GM19397 (cell line): ENCODE results near the gene TGIF1.
A peak's percentile ranks its signal among the peaks of the same experiment; 100 is the strongest.
"Not testable (repeated sequence)": the region's sequence is repeated elsewhere in the genome, so short reads cannot be mapped to it uniquely, and the experiment has no call there.

Experiments
- ATAC-seq: cut with Tn5 transposase; IDR thresholded peaks from one replicate; pipeline ENCODE4 v1.9.1; 2021; ENCODE audit warnings: mild to moderate bottlenecking, moderate library complexity; ENCODE audit not compliant: unreplicated experiment

The TGIF1 gene

DNA sequence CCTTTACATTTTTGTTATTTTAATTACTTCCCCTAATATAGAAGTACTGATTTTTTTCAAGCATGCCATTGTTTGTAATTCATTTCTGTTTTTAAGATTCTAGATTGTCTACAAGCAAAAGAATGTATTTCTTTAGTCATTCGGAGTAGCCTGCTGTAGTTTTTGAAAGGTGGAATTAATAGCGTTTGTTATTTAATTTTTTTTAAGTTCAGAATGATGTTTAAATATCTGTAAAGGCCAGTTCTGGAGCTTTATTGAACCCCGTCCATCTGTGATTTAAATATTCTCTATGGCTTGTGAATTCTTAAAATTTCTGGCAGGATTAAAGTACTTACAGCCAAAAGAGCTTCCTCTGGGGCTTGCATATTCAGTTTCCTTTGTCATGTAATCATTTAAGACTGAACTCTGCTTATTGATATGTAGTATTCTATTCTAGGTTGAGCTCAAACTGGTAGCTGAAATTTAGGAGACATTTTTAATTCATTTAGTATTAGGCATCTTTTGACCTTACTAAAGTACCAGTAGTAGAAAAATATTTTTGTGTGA lies 5.2 kb downstream of the TGIF1 start:
- no peak for ATAC-seq

DNA sequence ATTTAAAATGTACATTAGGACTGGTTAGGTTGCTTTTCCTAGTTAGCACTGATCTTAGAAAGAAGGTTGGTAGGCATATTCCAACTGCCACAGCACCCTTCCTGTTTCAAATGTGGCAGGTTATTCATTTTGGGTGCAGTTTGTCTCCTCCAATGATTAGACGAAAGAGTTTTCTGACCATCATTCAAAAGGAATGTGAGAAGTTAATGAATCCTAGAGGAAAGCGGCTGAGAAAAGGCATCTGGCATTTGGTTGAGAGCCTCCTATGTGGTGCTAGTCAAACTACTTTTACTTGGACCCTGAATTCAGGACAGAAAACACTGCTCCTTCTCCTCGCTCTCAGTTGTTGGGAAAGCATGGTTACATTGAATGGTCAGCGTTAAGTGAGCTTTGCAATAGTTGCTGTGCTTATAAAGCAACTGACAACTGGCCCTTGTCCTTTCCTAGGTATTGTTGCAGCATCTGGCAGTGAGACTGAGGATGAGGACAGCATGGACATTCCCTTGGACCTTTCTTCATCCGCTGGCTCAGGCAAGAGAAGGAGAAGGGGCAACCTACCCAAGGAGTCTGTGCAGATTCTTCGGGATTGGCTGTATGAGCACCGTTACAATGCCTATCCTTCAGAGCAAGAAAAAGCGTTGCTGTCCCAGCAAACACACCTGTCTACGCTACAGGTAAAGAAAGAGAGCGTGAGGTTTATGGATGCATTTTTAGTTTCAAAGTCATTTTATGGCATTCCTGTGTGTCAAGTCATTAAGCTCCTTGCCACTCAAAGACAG lies 6.1 kb downstream of the TGIF1 start:
- no peak for ATAC-seq

DNA sequence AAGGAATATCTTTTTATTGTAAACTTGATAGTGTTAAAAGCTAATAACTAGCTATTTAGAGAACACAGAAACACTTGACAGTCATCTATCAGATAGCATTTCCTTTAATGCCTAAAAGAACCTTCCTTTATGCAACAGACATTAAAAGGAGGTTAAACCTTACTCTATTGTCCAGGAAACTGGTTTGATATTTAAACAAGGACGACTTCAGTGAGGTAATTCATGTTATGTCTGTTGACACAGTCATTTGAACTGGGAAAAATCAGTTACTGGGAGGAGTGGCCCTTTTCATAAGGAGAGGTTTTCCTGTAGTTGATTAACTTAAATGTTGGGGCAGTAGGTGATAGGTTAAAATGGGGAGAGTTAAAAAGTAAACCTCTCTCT lies 6.7 kb downstream of the TGIF1 start:
- no peak for ATAC-seq

DNA sequence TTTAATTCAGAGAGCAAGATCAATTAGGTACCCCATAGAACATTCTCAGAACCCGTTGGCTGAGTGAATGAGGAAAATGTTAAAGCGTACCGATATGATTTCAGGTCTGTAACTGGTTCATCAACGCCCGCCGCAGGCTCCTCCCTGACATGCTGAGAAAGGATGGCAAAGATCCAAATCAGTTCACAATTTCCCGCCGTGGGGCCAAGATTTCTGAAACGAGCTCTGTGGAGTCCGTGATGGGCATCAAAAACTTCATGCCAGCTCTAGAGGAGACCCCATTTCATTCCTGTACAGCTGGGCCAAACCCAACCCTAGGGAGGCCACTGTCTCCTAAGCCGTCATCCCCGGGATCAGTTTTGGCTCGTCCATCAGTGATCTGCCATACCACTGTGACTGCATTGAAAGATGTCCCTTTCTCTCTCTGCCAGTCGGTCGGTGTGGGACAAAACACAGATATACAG lies 7.3 kb downstream of the TGIF1 start:
- ATAC-seq, result no peak

DNA sequence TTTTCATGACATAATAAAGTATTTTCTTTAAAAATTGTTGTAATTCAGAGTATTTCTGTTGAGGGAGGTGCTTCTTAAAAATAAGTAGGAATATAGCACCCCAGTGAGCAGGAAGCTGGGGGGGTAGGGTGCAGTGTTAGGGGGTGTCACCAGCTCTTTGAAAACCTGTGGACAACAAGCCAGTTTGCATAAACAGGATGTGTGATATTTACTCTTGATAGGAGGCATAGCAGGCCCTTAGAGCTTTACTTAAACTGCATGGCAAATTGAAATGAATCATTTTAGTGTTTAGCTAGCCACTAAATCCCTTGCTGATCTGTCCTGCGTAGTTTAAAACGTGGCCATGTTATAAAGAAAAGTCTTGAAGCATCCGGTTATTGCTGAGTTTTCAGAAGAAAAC lies 8.4 kb downstream of the TGIF1 start:
- no peak for ATAC-seq

DNA sequence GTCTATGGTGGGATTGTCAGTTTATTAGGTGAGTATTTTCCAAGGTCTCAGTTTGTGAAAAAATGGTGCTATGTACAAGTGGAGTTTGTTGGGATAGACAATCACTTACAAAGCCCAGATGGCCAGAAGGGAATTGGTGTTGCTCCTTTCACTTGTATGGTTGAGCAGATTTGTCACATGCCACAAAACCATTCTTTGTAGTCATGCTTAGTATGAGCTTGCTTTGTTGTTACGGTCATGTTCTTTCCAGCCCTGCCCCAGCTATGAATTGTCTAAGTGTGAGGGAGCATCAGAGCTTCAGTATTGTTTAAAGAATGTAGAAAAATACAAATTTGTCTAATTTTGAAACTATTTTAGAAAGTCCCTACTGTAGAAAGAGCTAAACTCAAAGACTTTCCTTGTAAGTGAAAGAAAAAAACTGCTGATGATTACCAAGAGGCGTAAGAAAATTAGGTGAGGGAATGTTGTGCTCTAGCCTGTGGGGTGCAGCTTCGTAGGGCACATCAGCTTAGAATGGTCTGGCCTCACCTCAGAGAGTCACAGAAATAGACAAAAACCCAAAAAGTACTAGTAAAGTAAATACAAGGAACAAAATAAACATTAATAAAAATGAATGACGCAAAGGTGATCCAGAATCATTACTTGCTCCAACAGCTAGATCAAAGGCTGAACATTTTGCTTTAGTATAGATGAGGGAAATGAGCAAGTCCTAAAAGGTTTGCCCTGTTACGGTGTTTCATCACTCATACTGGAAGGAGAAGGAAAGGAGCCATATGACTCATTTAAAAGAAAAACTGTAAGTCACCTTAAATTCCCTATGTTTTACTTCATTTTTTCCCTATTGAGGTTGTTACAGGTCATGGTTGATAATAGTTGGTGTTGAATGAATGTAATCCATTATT lies 9.2 kb downstream of the TGIF1 start:
- ATAC-seq, result no peak

DNA sequence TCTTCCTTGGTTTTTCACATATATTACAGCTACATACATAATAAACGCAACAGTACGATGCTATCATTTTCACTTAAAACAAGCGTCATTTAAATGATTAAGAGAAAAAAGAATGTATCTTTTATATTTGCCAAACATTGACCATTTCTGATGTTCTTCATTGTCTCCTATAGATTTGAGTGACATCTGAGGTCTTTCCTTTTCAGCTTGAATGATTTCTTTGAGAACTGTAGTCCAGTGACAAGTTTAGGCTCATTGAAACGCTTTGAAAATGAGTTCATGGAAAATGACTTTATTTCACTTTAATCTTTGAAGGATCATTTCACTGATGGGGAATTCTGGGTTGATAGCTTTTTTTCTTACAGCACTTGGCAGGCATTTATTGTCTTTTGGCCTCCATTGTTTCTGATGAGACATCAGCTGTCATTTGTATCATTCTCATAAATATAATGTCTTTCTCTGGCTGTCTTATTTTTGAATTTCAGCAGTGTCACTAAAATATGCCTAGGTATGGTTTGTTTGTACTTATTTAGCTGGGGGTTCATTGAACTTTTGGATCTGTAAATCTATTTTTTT lies 10.9 kb downstream of the TGIF1 start:
- no peak for ATAC-seq

DNA sequence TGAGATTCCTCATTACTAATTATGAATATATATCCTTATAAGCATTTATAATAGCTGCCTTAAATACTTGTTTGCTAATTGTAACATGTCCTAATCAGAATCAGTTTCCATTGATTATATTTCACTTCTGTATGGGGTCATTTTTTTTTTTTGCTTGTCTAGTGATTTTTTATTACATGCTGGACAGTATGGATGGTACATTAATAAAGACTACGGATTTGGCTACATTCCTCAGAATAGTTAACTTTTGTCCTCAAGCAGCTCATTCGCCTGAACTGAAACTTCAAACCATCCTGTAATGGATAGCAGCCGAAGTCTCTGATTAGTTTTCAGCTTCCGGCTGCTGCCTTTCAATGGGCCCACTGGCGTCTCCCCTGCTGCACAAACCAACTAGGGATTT lies 11.7 kb downstream of the TGIF1 start:
- ATAC-seq, result no peak

DNA sequence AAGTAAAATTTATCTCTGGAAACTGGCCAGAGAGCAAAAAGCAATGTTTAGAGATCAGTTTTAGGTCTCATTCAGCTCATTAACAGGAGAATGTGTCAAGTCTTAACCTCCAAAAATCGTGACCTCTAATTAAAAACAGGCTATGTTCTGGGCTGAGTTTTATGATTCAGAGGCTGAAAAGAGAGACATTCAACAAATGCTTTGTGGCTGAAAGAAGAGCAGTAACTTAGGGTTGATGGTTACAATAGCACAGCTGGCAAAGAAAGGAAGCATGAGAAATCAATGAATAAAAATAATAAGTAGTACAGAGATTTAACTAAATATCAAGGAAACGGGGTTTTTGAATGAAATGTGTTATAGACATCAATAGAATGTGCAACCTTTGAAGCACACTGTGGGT lies 13.1 kb downstream of the TGIF1 start:
- no peak for ATAC-seq

DNA sequence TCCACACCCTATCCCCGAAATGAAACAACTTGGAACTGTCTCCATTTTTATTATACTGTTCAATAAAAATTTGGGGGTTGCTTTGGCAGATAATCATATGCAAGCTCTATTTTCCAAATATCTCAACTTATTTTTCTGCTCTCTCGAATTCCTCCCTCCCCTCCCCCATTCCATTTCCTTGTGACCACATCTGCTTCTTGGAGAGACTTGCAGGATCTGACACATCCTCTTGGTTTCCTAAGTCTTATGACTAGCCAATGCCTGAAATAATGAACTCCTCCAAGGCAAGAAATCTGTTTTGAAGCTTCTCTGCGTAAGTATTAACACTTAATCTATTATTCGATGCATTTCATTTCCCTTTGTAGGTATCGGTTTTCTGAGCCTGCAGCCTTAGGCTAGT lies 16.1 kb downstream of the TGIF1 start:
- ATAC-seq, result no peak

DNA sequence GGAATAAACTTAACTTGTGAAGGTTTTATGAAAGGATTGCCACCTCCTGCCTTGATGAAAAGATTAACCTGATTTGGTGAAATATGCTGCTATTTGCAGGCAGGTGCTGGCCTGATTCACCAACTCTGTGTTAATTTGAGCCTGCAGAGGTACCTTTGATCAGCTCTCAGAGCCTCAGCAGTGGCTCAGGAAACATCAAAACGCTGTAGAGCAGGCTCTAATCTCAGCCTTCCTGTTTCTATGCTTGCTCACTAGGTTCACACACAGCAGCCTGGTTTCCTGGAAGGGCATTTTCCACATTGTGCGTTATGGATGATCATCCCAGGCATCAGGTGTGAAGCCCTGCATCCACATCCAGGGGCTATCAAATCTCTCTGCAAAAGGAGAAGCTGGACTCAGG lies 16.9 kb downstream of the TGIF1 start:
- ATAC-seq, result no peak

DNA sequence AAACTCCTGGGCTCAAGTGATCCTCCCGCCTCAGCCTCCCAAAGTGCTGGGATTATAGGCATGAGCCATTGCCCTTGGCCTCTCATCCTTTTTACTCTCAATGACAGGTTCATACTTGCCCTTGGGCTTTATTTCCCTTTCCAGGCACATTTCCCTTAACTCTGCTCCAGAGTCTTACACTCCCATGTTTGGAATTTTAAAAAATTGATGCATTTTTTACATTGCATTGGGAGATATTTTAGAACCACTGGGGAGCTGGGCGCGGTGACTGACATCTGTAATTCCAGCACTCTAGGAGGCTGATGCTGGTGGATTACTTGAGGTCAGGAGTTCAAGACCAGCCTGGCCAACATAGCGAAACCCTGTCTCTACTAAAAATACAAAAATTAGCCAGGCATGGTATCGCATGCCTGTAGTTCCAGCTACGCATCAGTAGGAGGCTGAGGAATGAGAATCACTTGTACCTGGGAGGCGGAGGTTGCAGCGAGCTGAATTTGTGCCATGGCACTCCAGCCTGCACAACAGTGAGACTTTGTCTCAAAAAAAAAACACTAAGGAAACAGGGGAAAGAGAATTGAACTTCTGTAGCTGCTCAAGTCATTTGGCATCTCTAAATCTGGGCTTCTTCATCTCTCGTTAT lies 18.2 kb downstream of the TGIF1 start:
- no peak for ATAC-seq

DNA sequence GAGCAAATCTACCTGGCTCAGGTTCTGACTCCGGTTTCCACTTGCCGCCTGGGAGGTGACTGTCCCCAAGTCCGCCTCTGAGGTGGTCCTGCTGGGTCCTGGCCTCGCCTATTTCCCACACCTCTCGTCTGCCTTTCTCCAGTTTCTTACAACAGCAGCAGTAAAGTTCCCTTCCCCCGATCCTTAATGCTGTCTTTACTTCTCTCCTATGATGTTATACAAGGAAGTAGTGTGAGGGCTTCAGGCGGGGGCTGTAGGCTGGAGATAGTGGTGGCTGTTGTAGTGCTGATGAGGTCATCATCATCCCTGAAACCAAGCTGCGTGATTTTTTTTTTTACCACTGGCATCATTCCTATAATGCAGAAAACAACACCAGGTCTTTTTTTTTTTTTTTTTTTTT lies 18.9 kb downstream of the TGIF1 start:
- no peak for ATAC-seq

DNA sequence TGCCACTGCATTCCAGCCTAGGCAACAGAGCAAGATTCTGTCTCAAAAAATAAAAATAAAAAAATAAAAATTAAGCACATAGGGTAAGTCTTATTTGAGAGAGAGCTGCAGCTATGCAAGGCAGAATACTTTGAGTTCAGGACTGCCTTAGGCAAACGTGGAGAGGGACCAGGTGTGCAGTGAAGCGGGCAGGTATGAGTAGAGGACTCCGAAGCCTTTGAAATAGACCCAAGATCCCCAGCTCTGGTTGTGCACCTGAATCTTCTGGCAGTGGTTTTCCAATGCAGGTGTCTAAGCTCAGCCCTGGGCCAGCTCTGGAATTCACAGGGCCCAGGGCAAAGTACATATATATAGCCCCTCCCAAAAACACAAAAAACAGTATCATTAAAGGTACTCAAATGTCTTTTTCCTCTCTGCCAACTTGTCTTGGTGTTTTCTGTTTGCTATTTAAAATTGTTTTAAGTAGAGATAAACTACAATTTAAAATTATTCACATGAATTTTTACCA lies 21.2 kb downstream of the TGIF1 start:
- ATAC-seq, result no peak

DNA sequence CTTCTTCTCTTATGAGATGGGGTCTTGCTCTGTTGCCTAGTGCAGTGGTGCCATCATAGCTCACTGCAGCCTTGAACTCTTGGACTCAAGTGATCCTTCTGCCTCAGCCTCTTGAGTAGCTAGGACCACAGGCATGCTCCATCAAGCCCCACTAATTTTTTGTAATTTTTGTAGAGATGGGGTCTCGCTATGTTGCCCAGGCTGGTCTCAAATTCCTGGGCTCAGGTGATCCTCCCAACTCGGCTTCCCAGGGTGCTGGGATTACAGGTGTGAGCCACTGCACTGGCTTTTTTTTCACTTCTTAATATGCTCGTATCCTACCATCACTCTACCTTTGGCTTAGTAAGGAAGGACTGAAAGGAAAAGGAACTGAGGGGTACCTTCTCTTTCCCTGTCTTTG lies 22.1 kb downstream of the TGIF1 start:
- not testable (repeated sequence) for ATAC-seq

DNA sequence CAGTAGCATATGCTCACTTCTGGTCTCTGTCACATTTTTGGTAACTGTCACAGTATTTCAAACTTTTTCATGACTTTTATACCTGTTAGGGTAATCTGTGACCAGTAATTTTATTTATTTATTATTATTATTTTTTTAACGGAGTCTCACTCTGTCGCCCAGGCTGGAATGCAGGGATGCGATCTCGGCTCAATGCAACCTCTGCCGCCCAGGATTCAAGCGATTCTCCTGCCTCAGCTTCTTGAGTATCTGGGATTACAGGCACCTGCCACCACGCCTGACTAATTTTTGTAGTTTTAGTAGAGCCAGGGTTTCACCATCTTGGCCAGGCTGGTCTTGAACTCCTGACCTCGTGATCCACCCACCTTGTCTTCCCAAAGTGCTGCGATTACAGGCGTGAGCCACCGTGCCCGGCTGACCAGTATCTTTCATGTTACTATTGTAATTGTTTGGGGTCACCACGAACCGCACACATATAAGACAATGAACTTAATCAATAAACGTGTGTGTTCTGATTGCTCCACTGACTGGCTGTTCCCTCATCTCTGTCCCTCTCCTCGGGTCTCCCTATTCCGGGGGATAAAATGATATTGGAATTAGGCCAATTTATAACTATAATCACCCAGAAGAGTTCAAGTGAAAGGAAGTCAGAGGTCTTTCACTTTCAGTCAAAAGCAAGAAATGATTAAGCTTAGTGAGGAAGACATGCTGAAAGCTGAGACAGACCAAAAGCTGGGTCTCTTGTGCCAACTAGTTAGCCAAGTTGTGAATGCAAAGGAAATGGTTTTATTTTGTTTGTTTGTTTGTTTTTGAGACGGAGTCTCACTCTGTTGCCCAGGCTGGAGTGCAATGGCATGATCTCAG lies 22.9 kb downstream of the TGIF1 start:
- peak; percentile 80 for ATAC-seq

DNA sequence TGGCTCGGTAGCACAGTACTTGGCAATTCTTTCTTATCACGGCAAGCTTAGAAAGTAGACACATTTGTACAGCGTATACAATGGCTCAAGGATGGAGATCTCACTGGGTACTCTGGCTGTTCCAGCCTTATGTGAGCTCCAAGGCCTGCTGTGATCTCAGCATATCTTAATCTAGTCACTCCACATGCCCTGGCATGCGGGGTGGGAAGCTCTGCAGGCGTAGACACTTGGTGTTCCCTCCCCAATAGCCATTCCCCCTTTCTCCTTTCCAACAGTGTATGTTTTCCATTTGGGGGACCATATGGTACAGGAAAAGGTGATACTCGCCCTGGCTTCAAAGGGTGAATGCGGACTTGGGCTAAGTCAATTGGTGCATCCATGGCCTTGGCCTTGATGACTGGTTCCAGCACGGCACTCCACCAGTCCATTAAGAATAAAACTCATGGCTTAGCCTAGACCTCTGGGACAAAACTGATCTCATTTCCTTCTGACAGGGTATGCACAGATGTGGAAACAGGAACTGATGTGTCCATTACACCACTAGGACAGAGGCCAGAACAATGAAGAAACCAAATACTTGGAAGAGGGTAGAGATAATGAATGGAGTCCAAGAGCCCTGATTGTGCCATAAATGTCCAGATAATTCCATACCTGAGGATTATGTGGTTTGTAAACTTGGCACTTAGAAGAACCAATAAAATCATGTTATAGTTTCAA lies 28.4 kb downstream of the TGIF1 start:
- ATAC-seq, result no peak

DNA sequence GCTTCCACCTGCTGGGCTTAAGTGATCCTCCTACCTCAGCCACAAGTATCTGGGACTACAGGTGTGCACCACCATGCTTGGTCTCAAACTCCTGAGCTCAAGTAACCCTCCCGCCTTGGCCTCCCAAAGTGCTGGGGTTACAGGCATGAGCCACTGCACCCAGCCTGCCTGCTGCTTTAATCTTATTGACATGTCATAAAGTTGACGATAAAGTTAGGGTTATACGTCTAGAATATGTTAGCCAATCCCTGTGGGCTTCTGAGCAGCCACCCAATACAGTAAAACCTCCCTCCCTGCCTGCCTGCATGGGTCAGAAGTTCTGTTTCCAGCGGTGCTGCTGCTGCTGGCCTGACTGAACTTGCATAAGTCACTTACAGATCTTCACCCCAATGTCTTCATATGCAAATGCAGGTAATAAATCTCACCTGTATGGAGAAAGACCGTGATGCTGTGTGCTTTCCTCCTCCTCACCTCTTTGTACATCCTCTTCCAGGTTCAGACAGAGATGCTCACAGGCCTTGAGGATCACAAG lies 30.1 kb downstream of the TGIF1 start:
- ATAC-seq, result no peak
